ENCODE results near the gene BNIP2. TPM values are rescaled to one million over a fixed set of nuclear protein-coding genes. Genes with fewer than 3 reads are reported as not detected.

The BNIP2 gene
- total and polyA plus RNA-seq, 4 donors = 33.0 to 90.5 (median 66.7) TPM

DNA sequence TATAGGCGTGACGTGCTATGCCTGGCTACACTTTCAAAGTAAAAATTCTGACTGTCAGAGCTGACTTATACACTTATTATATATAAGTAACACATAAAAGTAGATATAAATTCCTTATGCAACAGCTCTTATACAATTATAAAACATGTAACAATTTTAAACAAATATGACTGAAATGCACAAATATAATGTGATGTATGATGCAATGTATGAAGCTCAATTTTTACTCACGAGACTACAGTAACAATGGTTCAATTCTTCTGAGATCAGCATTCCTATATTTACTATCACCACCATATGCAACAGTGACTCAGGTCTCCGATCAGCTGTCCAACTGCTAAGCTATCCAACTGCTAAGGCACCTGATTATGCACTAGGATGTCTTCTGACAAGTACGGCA lies 8.2 kb downstream of the BNIP2 start:
- Histone ChIP-seq H3K27ac (ENCODE audit: low read depth in 1 of 2, low read length in 2 of 2) (no peak overlapping the region), H3K4me3 (ENCODE audit: low read length in 2 of 2) (no peak overlapping the region), H3K36me3 (ENCODE audit: control insufficient read depth in 1 of 2, insufficient read depth in 2 of 2, low read length in 1 of 2) (peaks cover 3 to 10% of the 10 kb centered on the region in 2 donors), H3K27me3 (ENCODE audit: control insufficient read depth in 1 of 2, insufficient read depth in 2 of 2, low read length in 1 of 2) (no peaks in the 10 kb centered on the region), H3K4me1 (ENCODE audit: control insufficient read depth in 1 of 2, insufficient read depth in 2 of 2, low read length in 2 of 2) (no peaks in the 10 kb centered on the region), H3K9me3 (ENCODE audit: control insufficient read depth, low read length) (no peaks in the 10 kb centered on the region)
- ATAC-seq (ENCODE audit: low FRiP score) = no peak
- DNase-seq = no peak
- intact Hi-C loops (cut with DNase I) = no loop called here
- 93 to 95% methylated on average over 4 of the region's 5 CpGs for WGBS, 2 donors

DNA sequence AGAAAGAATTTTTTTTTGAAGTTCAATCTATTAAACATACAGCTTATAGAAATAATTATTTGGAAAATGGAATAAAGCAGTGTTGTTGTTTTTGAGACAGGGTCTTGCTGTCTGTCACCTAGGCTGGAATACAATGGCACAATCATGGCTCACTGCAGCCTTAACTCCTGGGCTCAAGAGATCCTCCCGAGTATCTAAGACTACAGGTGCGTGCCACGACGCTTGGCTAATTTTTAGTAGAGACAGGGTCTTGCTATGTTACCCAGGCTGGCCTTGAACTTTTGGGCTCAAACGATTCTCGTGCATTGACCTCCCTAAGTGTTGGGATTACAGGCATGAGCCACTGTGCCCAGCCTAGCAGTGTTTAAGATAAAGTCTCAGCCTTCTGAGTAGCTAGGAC lies 8.8 kb downstream of the BNIP2 start:
- intact Hi-C loops (cut with DNase I) = no loop called here
- Histone ChIP-seq H3K27me3 (ENCODE audit: control insufficient read depth in 1 of 2, insufficient read depth in 2 of 2, low read length in 1 of 2) (no peaks in the 10 kb centered on the region), H3K27ac (ENCODE audit: low read depth in 1 of 2, low read length in 2 of 2) (no peak overlapping the region), H3K36me3 (ENCODE audit: control insufficient read depth in 1 of 2, insufficient read depth in 2 of 2, low read length in 1 of 2) (peaks cover 3 to 10% of the 10 kb centered on the region in 2 donors), H3K4me1 (ENCODE audit: control insufficient read depth in 1 of 2, insufficient read depth in 2 of 2, low read length in 2 of 2) (no peaks in the 10 kb centered on the region), H3K9me3 (ENCODE audit: control insufficient read depth, low read length) (no peaks in the 10 kb centered on the region), H3K4me3 (ENCODE audit: low read length in 2 of 2) (no peak overlapping the region)
- 93 to 94% methylated on average over 6 of the region's 6 CpGs for WGBS, 2 donors
- DNase-seq = no peak
- ATAC-seq (ENCODE audit: low FRiP score) = no peak

DNA sequence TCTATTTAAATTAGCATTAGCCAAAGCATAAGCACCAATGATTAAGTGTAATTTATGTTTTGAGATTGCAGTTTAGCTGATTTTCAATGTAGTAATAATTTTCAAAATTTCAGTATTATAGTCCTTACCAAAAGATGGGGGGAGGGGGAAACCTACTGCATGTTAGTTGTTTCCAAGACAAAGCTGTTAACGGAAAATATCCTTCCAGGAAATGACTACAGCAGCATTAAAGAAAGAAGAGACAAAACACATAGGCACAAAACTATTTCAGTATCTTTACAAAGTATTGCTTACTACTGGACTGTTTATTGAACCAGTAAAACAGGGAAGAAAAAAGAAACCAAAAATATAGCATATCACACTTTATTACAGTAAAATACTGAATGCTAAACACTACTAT lies 10.5 kb downstream of the BNIP2 start:
- no peaks in the 10 kb centered on the region for H3K4me1 ChIP-seq (ENCODE audit: control insufficient read depth in 1 of 2, insufficient read depth in 2 of 2, low read length in 2 of 2)
- H3K27me3 ChIP-seq (ENCODE audit: control insufficient read depth in 1 of 2, insufficient read depth in 2 of 2, low read length in 1 of 2) = no peaks in the 10 kb centered on the region
- intact Hi-C loops (cut with DNase I) = no loop called here
- no peak for DNase-seq
- H3K36me3 ChIP-seq (ENCODE audit: control insufficient read depth in 1 of 2, insufficient read depth in 2 of 2, low read length in 1 of 2) = peaks cover 3 to 10% of the 10 kb centered on the region in 2 donors
- H3K27ac ChIP-seq (ENCODE audit: low read depth in 1 of 2, low read length in 2 of 2) = no peak overlapping the region
- no peaks in the 10 kb centered on the region for H3K9me3 ChIP-seq (ENCODE audit: control insufficient read depth, low read length)
- WGBS, 2 donors = 58% methylated on average over 1 of the region's 1 CpG
- no peak for ATAC-seq (ENCODE audit: low FRiP score)
- no peak overlapping the region for H3K4me3 ChIP-seq (ENCODE audit: low read length in 2 of 2)

DNA sequence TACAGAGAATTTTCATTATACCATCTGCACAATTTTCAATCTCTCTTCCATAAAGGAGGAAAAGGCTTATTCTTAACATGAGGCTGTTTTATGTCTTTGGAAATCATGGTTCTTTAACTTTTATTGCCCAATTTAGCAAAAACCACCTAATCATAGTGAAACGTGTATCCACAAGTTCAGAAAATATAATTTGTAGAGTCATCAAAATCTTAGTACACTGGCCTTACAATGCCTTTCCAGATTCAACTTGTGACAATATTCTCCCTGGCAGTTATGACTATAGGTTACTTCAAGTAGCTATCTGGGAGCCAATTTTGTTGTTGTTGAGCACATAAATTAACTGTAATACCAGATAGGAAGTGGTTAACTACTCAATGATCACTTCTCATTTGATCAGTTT lies 10.9 kb downstream of the BNIP2 start:
- Histone ChIP-seq H3K27ac (ENCODE audit: low read depth in 1 of 2, low read length in 2 of 2) (no peak overlapping the region), H3K4me3 (ENCODE audit: low read length in 2 of 2) (no peak overlapping the region), H3K36me3 (ENCODE audit: control insufficient read depth in 1 of 2, insufficient read depth in 2 of 2, low read length in 1 of 2) (peaks cover 3 to 12% of the 10 kb centered on the region in 2 donors), H3K9me3 (ENCODE audit: control insufficient read depth, low read length) (no peaks in the 10 kb centered on the region), H3K4me1 (ENCODE audit: control insufficient read depth in 1 of 2, insufficient read depth in 2 of 2, low read length in 2 of 2) (no peaks in the 10 kb centered on the region), H3K27me3 (ENCODE audit: control insufficient read depth in 1 of 2, insufficient read depth in 2 of 2, low read length in 1 of 2) (no peaks in the 10 kb centered on the region)
- intact Hi-C loops (cut with DNase I) = no loop called here
- DNase-seq = no peak
- no peak for ATAC-seq (ENCODE audit: low FRiP score)
- 60 to 73% methylated on average over 1 of the region's 1 CpG for WGBS, 2 donors

DNA sequence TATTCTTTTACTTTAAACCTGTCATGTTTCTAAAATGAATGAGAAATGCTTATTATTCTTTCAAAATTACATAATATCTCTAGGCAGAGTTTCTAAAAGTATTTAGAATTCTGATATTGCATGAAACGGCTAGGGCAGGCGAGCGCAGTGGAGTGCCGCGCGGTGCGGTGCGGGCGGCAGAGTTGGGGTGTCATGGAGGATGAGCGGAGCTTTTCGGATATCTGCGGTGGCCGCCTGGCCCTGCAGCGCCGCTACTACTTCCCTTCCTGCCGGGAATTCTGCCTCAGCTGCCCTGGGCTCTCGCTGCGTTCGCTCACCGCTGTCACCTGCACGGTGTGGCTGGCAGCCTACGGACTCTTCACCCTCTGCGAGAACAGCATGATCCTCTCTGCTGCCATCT lies 12.6 kb downstream of the BNIP2 start:
- Histone ChIP-seq H3K9me3 (ENCODE audit: control insufficient read depth, low read length) (no peaks in the 10 kb centered on the region), H3K27ac (ENCODE audit: low read depth in 1 of 2, low read length in 2 of 2) (no peak overlapping the region), H3K4me3 (ENCODE audit: low read length in 2 of 2) (no peak overlapping the region), H3K27me3 (ENCODE audit: control insufficient read depth in 1 of 2, insufficient read depth in 2 of 2, low read length in 1 of 2) (no peaks in the 10 kb centered on the region), H3K36me3 (ENCODE audit: control insufficient read depth in 1 of 2, insufficient read depth in 2 of 2, low read length in 1 of 2) (peaks cover 10 to 14% of the 10 kb centered on the region in 2 donors), H3K4me1 (ENCODE audit: control insufficient read depth in 1 of 2, insufficient read depth in 2 of 2, low read length in 2 of 2) (no peaks in the 10 kb centered on the region)
- intact Hi-C loops (cut with DNase I) = no loop called here
- WGBS, 2 donors = 98% methylated on average over 23 of the region's 23 CpGs
- no peak for DNase-seq
- ATAC-seq (ENCODE audit: low FRiP score) = no peak

DNA sequence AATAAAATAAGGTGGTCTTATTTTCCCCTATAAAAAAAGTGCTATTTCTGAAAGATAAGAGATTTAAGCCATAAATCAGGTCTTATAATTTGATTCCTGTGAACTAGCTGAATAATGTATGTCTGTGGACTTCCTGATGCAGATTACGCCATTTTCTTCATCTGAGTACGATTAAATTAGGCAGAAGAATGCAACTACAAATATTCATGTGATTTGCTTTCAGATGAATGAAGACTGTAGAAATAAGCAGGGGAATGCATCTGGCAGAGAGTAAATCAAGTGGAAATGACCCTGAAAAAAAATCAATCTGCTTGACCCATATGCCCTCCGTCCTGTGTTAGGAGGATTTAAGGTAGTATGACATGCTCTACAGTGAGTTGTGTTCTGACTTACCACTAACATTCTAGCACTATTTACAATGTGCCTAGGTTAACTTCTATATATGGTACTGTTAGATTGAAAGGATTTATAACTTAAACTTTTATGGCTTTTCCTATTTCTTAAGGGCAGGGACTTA lies 14.7 kb downstream of the BNIP2 start:
- Histone ChIP-seq H3K4me1 (ENCODE audit: control insufficient read depth in 1 of 2, insufficient read depth in 2 of 2, low read length in 2 of 2) (no peaks in the 10 kb centered on the region), H3K27me3 (ENCODE audit: control insufficient read depth in 1 of 2, insufficient read depth in 2 of 2, low read length in 1 of 2) (no peaks in the 10 kb centered on the region), H3K36me3 (ENCODE audit: control insufficient read depth in 1 of 2, insufficient read depth in 2 of 2, low read length in 1 of 2) (peaks cover 11% of the 10 kb centered on the region in 2 donors), H3K4me3 (ENCODE audit: low read length in 2 of 2) (no peak overlapping the region), H3K27ac (ENCODE audit: low read depth in 1 of 2, low read length in 2 of 2) (no peak overlapping the region), H3K9me3 (ENCODE audit: control insufficient read depth, low read length) (no peaks in the 10 kb centered on the region)
- ATAC-seq (ENCODE audit: low FRiP score) (no peak), DNase-seq (no peak)
- 86 to 90% methylated on average over 3 of the region's 3 CpGs for WGBS, 2 donors
- intact Hi-C loops (cut with DNase I) = no loop called here

DNA sequence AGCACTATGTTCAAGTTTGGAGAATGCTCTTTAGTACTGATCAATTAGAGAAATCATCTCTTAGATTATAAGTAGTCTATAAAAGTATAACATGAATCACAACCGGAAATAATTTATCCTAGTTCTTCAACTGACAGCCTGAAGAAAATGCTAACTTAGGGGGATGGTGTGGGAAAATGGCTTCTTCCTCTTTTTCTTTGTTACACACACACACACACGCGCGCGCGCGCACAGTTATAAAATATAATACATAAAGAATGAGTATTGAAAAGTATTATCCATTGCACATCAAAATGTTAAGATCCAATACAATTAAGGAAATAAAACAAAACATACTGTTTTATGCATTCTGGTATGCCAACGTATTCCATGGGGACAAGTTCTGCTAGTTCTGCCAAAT lies 20.6 kb downstream of the BNIP2 start:
- H3K27ac ChIP-seq (ENCODE audit: low read depth in 1 of 2, low read length in 2 of 2) = no peak overlapping the region
- no peaks in the 10 kb centered on the region for H3K4me1 ChIP-seq (ENCODE audit: control insufficient read depth in 1 of 2, insufficient read depth in 2 of 2, low read length in 2 of 2)
- no peak for DNase-seq
- no peak for ATAC-seq (ENCODE audit: low FRiP score)
- no peaks in the 10 kb centered on the region for H3K9me3 ChIP-seq (ENCODE audit: control insufficient read depth, low read length)
- no peak overlapping the region for H3K4me3 ChIP-seq (ENCODE audit: low read length in 2 of 2)
- peaks cover 7 to 8% of the 10 kb centered on the region in 2 donors for H3K36me3 ChIP-seq (ENCODE audit: control insufficient read depth in 1 of 2, insufficient read depth in 2 of 2, low read length in 1 of 2)
- intact Hi-C loops (cut with DNase I) = no loop called here
- 79 to 81% methylated on average over 8 of the region's 8 CpGs for whole genome bisulfite sequencing, 2 donors
- H3K27me3 ChIP-seq (ENCODE audit: control insufficient read depth in 1 of 2, insufficient read depth in 2 of 2, low read length in 1 of 2) = no peaks in the 10 kb centered on the region

DNA sequence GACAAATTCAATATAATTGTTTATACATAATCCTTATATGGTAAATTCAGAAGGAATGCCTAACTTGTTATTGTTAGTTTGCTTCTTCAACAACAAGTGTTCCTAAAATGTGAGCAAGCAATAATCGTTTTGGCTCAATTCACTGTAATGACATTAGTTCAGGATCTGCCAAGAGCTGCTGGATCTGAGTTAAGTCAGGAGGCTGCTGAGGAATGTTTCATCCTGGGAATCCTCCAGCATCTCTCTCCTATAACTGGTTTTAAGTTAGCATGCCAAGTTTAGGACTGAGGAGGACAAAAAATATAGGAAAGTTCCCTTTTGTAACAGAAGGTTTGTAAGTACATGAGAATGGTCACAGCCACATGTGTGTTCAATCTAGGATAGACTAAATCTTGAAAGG lies 26.9 kb downstream of the BNIP2 start:
- WGBS, 2 donors = 52 to 70% methylated on average over 1 of the region's 1 CpG
- Histone ChIP-seq H3K4me1 (ENCODE audit: control insufficient read depth in 1 of 2, insufficient read depth in 2 of 2, low read length in 2 of 2) (peaks cover 0 to 3% of the 10 kb centered on the region in 2 donors), H3K27me3 (ENCODE audit: control insufficient read depth in 1 of 2, insufficient read depth in 2 of 2, low read length in 1 of 2) (no peaks in the 10 kb centered on the region), H3K4me3 (ENCODE audit: low read length in 2 of 2) (no peak overlapping the region), H3K27ac (ENCODE audit: low read depth in 1 of 2, low read length in 2 of 2) (no peak overlapping the region), H3K36me3 (ENCODE audit: control insufficient read depth in 1 of 2, insufficient read depth in 2 of 2, low read length in 1 of 2) (no peaks in the 10 kb centered on the region), H3K9me3 (ENCODE audit: control insufficient read depth, low read length) (no peaks in the 10 kb centered on the region)
- DNase-seq (no peak), ATAC-seq (ENCODE audit: low FRiP score) (no peak)
- intact Hi-C loops (cut with DNase I) = no loop called here

DNA sequence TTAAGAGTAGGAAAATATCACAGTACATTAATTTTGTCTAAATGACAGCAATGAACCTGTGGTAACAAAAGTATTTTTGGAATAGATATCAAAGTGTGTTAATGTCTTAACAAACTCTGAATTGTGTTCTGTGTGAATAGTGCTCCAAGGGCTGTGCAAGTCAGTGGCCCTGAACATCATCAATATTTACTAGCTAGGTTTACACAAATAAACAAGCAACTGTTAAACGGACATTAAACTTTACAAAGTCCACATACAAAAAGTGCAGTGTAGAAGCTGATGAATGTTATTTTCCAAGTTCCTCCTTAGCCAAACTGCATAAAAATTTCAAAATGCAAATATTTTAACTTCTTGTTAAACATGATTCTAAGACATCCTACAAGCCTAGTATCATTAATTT lies 29.8 kb downstream of the BNIP2 start:
- intact Hi-C loops (cut with DNase I) = no loop called here
- Histone ChIP-seq H3K27me3 (ENCODE audit: control insufficient read depth in 1 of 2, insufficient read depth in 2 of 2, low read length in 1 of 2) (no peaks in the 10 kb centered on the region), H3K27ac (ENCODE audit: low read depth in 1 of 2, low read length in 2 of 2) (no peak overlapping the region), H3K4me1 (ENCODE audit: control insufficient read depth in 1 of 2, insufficient read depth in 2 of 2, low read length in 2 of 2) (peaks cover 2 to 12% of the 10 kb centered on the region in 2 donors), H3K9me3 (ENCODE audit: control insufficient read depth, low read length) (no peaks in the 10 kb centered on the region), H3K36me3 (ENCODE audit: control insufficient read depth in 1 of 2, insufficient read depth in 2 of 2, low read length in 1 of 2) (no peaks in the 10 kb centered on the region), H3K4me3 (ENCODE audit: low read length in 2 of 2) (no peak overlapping the region)
- WGBS, 2 donors = 33 to 35% methylated on average over 1 of the region's 1 CpG
- ATAC-seq (ENCODE audit: low FRiP score) = no peak
- no peak for DNase-seq

Measured in aorta (tissue), 5 donors.